K562 (cell line): Measurements from ENCODE around the gene ACER3. TPM values are rescaled to one million over a fixed set of nuclear protein-coding genes. Genes with fewer than 3 reads are reported as not detected.

Source experiments
- ATF3 ChIP-seq, 2 experiments: fragments of 450-650 bp in 1 of 2; sonication (generic) in 1 of 2; formaldehyde crosslinking in 1 of 2; IDR thresholded peaks in 1 of 2; conservative IDR thresholded peaks in 1 of 2; 2 replicates each; pipeline versions ENCODE4 v1.6.1 to v1.8.1; 2016 to 2023; ENCODE audit warnings: mild to moderate bottlenecking in 2 of 2, moderate library complexity in 2 of 2, inconsistent platforms in 1 of 2, missing genetic modification reagents in 1 of 2
- ATF7 ChIP-seq: fragments of 450-650 bp; IDR thresholded peaks from 2 replicates; pipeline ENCODE4 v1.7.1; 2014; ENCODE audit warnings: mild to moderate bottlenecking, moderate library complexity
- CBFA2T3 ChIP-seq: fragments of 450-650 bp; IDR thresholded peaks from 2 replicates; pipeline ENCODE4 v1.6.1; 2017
- CREB3 ChIP-seq: fragments of 450-650 bp; conservative IDR thresholded peaks from 2 replicates; pipeline ENCODE4 v1.6.1; 2016; ENCODE audit warnings: missing genetic modification characterization, low read depth, mild to moderate bottlenecking, missing compliant biosample characterization, moderate library complexity
- DMBX1 ChIP-seq: fragments of 250-450 bp; sonication (Bioruptor Pico); IDR thresholded peaks from 2 replicates; pipeline ENCODE4 v1.8.0; 2022; ENCODE audit warnings: inconsistent platforms, mild to moderate bottlenecking, moderate library complexity, borderline replicate concordance
- E2F3 ChIP-seq: fragments of 250-450 bp; sonication (Bioruptor Pico); IDR thresholded peaks from 2 replicates; pipeline ENCODE4 v1.4.0; 2020; ENCODE audit warnings: mild to moderate bottlenecking
- EGR1 ChIP-seq: fragments of 450-650 bp; conservative IDR thresholded peaks from 2 replicates; pipeline ENCODE4 v1.6.1; 2017; ENCODE audit warnings: mild to moderate bottlenecking
- GTF2A2 ChIP-seq: IDR thresholded peaks from 2 replicates; pipeline ENCODE4 v1.6.1; 2016; ENCODE audit warnings: mild to moderate bottlenecking, missing genetic modification characterization, missing compliant biosample characterization
- HCFC1 ChIP-seq: IDR thresholded peaks from 2 replicates; pipeline ENCODE4 v1.6.1; 2012; ENCODE audit warnings: low read depth, low read length, improper control_type of control experiment
- HNRNPL ChIP-seq: fragments of 200-400 bp; formaldehyde crosslinking; IDR thresholded peaks from 2 replicates; pipeline ENCODE4 v1.6.1; 2017; ENCODE audit warnings: low read depth, mild to moderate bottlenecking, low read length
- IRF2 ChIP-seq: sonication (generic); formaldehyde crosslinking; IDR thresholded peaks from 2 replicates; pipeline ENCODE4 v1.8.1; 2022; ENCODE audit warnings: mild to moderate bottlenecking, missing genetic modification reagents
- JUN ChIP-seq, 2 experiments: sonication (generic) in 1 of 2; formaldehyde crosslinking in 1 of 2; IDR thresholded peaks; 2 replicates each; pipeline versions ENCODE4 v1.6.1 to v1.8.0; 2012 to 2022; ENCODE audit warnings: borderline replicate concordance in 2 of 2, mild to moderate bottlenecking in 2 of 2, improper control_type of control experiment in 1 of 2, low read depth in 1 of 2, low read length in 1 of 2, missing genetic modification reagents in 1 of 2
- KAT7 ChIP-seq: sonication (generic); formaldehyde crosslinking; IDR thresholded peaks from 2 replicates; pipeline ENCODE4 v1.8.0; 2022; ENCODE audit warnings: missing genetic modification reagents, mild to moderate bottlenecking, borderline replicate concordance
- MTA1 ChIP-seq: fragments of 450-650 bp; IDR thresholded peaks from 2 replicates; pipeline ENCODE4 v1.6.1; 2017; ENCODE audit warnings: borderline replicate concordance
- NR4A1 ChIP-seq, 2 experiments: fragments of 250-450 bp in 1 of 2; fragments of 450-650 bp in 1 of 2; sonication (Bioruptor Pico) in 1 of 2; IDR thresholded peaks; 2 replicates each; pipeline versions ENCODE4 v1.4.0 to v1.6.1; 2016 to 2020; ENCODE audit warnings: mild to moderate bottlenecking in 2 of 2, missing compliant biosample characterization in 1 of 2, missing genetic modification characterization in 1 of 2, moderate library complexity in 1 of 2
- PHB ChIP-seq: fragments of 250-450 bp; sonication (Bioruptor Pico); IDR thresholded peaks from 2 replicates; pipeline ENCODE4 v1.5.0; 2021
- POLR2B ChIP-seq: fragments of 450-650 bp; IDR thresholded peaks from 2 replicates; pipeline ENCODE4 v1.6.1; 2018; ENCODE audit warnings: low read depth; ENCODE audit not compliant: partially characterized antibody
- PTTG1 ChIP-seq: fragments of 450-650 bp; IDR thresholded peaks from 2 replicates; pipeline ENCODE4 v1.6.1; 2016; ENCODE audit warnings: low read depth, mild to moderate bottlenecking, missing genetic modification characterization, missing compliant biosample characterization
- SMARCC2 ChIP-seq: fragments of 450-650 bp; IDR thresholded peaks from 2 replicates; pipeline ENCODE4 v1.6.1; 2017; ENCODE audit warnings: antibody characterized with exemption, moderate library complexity, mild to moderate bottlenecking, low read depth
- USF1 ChIP-seq: sonication (generic); formaldehyde crosslinking; IDR thresholded peaks from 2 replicates; pipeline ENCODE4 v1.9.0; 2022; ENCODE audit warnings: mild to moderate bottlenecking, missing genetic modification reagents
- ZBTB43 ChIP-seq: sonication (generic); formaldehyde crosslinking; IDR thresholded peaks from 2 replicates; pipeline ENCODE4 v1.8.0; 2023; ENCODE audit warnings: mild to moderate bottlenecking, missing genetic modification reagents
- ZNF75A ChIP-seq: fragments of 450-650 bp; formaldehyde crosslinking; IDR thresholded peaks from 2 replicates; pipeline ENCODE4 v1.4.0; 2020; ENCODE audit warnings: mild to moderate bottlenecking
- ZNF76 ChIP-seq: fragments of 250-450 bp; sonication (Bioruptor Pico); IDR thresholded peaks from 2 replicates; pipeline ENCODE4 v1.4.0; 2020; ENCODE audit warnings: mild to moderate bottlenecking, moderate library complexity, borderline replicate concordance
- ZNF778 ChIP-seq: fragments of 450-650 bp; formaldehyde crosslinking; IDR thresholded peaks from 2 replicates; pipeline ENCODE4 v1.4.0; 2020; ENCODE audit warnings: mild to moderate bottlenecking, moderate library complexity
- polyA plus RNA-seq, 8 experiments: library from polyadenylated mRNA; depleted of rRNA in 4 of 8; stranded (reverse) in 5 of 8; unstranded in 3 of 8; fragments of >200 nt; fragmentation: Nextera tagmentation in 2 of 8; fragmentation: Illumina TruSeq in 1 of 8; extraction: Ambion mirVana in 2 of 8; extraction: Trizol in 1 of 8; gene quantifications; 2 replicates each; pipeline versions ENCODE4 v1.2.1 to v1.2.3, GENCODE V29; 2011 to 2014; ENCODE audit warnings: inconsistent platforms in 1 of 8, missing spikeins in 1 of 8
- total RNA-seq, 7 experiments: library from RNA; depleted of rRNA in 6 of 7; stranded (reverse); fragments of >200 nt in 6 of 7; fragmentation: Illumina TruSeq in 2 of 7; extraction: Trizol in 2 of 7; gene quantifications; 2 replicates each; pipeline versions ENCODE4 v1.2.1 to v1.2.3, GENCODE V29; 2011 to 2021; ENCODE audit warnings: low replicate concordance in 1 of 7

Gene ACER3
- total and polyA plus RNA-seq, 9 of the 15 experiments (the other 6 are each of a cell fraction or from before 2014, with no cell fraction given) = 2.0 to 23.8 (median 9.5) TPM

- TF ChIP-seq USF1 (CRISPR knock-in tag) (no peak), GTF2A2 (tag) (no peak), ZNF75A (no peak), DMBX1 (CRISPR knock-in tag) (no peak), PHB (CRISPR knock-in tag) (no peak), ZBTB43 (CRISPR knock-in tag) (no peak), IRF2 (no peak), SMARCC2 (peak; percentile 47; the same call in 1 of the 2 replicates), PTTG1 (tag) (no peak), EGR1 (no peak), E2F3 (CRISPR knock-in tag) (no peak), MTA1 (no peak), JUN (IDR thresholded peaks at IDR 0.05; ENCODE audit: borderline replicate concordance, low read depth, low read length) (peak; percentile 49; the same call in 1 of the 2 replicates), JUN (CRISPR knock-in tag; IDR thresholded peaks at IDR 0.05; ENCODE audit: borderline replicate concordance) (no peak), ZNF778 (CRISPR knock-in tag) (no peak), NR4A1 (CRISPR knock-in tag; IDR thresholded peaks at IDR 0.05) (no peak), NR4A1 (tag; IDR thresholded peaks at IDR 0.05) (no peak), POLR2B (no peak), KAT7 (CRISPR knock-in tag) (no peak), HNRNPL (no peak), CBFA2T3 (0 out of 2 replicates have a peak, but pooled peaks have one; percentile 18), ZNF76 (CRISPR knock-in tag) (no peak), CREB3 (tag) (no peak), ATF7 (no peak), ATF3 (IDR thresholded peaks at IDR 0.05) (peak; percentile 64; the same call in 1 of the 2 replicates), ATF3 (CRISPR knock-in tag; conservative IDR thresholded peaks at IDR 0.05) (no peak), HCFC1 (no peak)
These were observed 30.6 kb downstream of the ACER3 start (continued) for GRCh38 chr11:76891285-76891684.
